Osteocyte (in vitro differentiated cells): ENCODE data around the gene SPINDOC. TPM values are rescaled to one million over a fixed set of nuclear protein-coding genes. Genes with fewer than 3 reads are reported as not detected.

Experiments
- DNase-seq: peaks from one replicate; pipeline ENCODE4 v3.0.0; 2021; ENCODE audit warnings: mixed read lengths; ENCODE audit not compliant: unreplicated experiment; ENCODE audit errors: extremely low spot score
- H3K27ac Mint-ChIP-seq: one replicate; pipeline ENCODE4 v1.8.0; 2021; ENCODE audit warnings: mild to moderate bottlenecking, mixed read lengths; ENCODE audit not compliant: unreplicated experiment
- H3K27me3 Mint-ChIP-seq: one replicate; pipeline ENCODE4 v1.8.0; 2021; ENCODE audit warnings: mixed read lengths; ENCODE audit not compliant: unreplicated experiment
- H3K36me3 Mint-ChIP-seq: one replicate; pipeline ENCODE4 v1.8.0; 2021; ENCODE audit warnings: mixed read lengths; ENCODE audit not compliant: unreplicated experiment
- H3K4me1 Mint-ChIP-seq: one replicate; pipeline ENCODE4 v1.8.0; 2021; ENCODE audit warnings: mixed read lengths; ENCODE audit not compliant: unreplicated experiment
- H3K4me3 Mint-ChIP-seq: one replicate; pipeline ENCODE4 v1.8.0; 2021; ENCODE audit warnings: mild to moderate bottlenecking, moderate library complexity, mixed read lengths; ENCODE audit not compliant: unreplicated experiment
- H3K9me3 Mint-ChIP-seq: one replicate; pipeline ENCODE4 v1.8.0; 2021; ENCODE audit warnings: mixed read lengths; ENCODE audit not compliant: unreplicated experiment
- CTCF ChIP-seq: fragments of 200-600 bp; sonication (generic); IDR thresholded peaks from 2 replicates; pipeline ENCODE4 v1.5.0; 2021; ENCODE audit warnings: antibody characterized with exemption, mild to moderate bottlenecking, moderate library complexity
- total RNA-seq: library from RNA; stranded (reverse); gene quantifications from 2 replicates; pipeline ENCODE4 v1.2.1, GENCODE V29; 2021

The SPINDOC gene
- total RNA-seq, 1 donor from 2014 or later: 33.5 TPM

DNA sequence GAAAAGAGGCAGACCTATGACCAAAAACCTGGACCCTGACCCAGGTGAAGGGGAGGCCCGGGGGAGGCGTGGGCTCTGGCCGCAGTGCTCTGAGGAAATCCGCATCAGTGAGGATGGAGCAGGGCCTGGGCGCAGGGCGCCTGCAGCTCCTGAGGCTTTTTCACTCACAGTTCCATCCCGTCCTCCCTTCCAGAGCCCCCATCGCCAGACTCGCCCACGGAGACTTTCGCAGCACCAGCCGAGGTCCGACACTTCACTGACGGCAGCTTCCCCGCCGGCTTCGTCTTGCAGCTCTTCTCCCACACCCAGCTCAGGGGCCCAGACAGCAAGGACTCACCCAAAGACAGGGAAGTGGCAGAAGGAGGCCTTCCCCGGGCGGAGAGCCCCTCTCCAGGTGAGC is 5.4 kb downstream of the SPINDOC start:
- Mint-ChIP-seq H3K36me3 (peaks cover 40% of the 10 kb centered on the region), H3K9me3 (no peaks in the 10 kb centered on the region), H3K4me1 (peaks cover 19% of the 10 kb centered on the region), H3K27ac (no peak overlapping the region), H3K27me3 (no peaks in the 10 kb centered on the region), H3K4me3 (no peak overlapping the region)
- DNase-seq: no peak
- TF ChIP-seq CTCF: no peak

DNA sequence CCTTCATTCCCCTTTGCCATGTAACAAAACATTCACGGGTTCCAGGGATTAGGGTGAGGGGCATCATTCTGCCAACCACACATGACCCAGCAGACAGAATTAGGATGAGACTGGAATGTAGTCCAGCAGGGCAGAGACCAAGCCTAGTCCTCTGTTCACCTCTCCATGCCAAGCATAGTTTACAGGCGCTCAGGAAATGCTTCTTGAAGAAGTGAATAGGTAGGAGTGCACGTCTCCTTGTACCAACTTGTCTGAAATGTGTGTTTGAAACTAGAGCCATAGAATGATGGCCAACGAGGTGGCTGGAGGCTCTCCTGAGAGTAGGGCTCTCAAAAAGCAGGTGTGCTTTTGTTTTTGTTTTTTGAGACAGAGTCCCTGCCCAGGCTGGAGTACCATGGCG is 8.2 kb downstream of the SPINDOC start:
- Mint-ChIP-seq H3K9me3 (no peaks in the 10 kb centered on the region), H3K4me1 (no peaks in the 10 kb centered on the region), H3K27ac (no peak overlapping the region), H3K36me3 (peaks cover 46% of the 10 kb centered on the region), H3K4me3 (no peak overlapping the region), H3K27me3 (no peaks in the 10 kb centered on the region)
- TF ChIP-seq CTCF: no peak
- DNase-seq: no peak

GRCh38 chr11:63826471-63827190 is 13.4 kb downstream of the SPINDOC start:
- H3K27me3 Mint-ChIP-seq: no peaks in the 10 kb centered on the region
- no peak overlapping the region for H3K27ac Mint-ChIP-seq
- H3K4me1 Mint-ChIP-seq: no peaks in the 10 kb centered on the region
- H3K4me3 Mint-ChIP-seq: no peak overlapping the region
- H3K9me3 Mint-ChIP-seq: no peaks in the 10 kb centered on the region
- peaks cover 29% of the 10 kb centered on the region for H3K36me3 Mint-ChIP-seq
- no peak for TF ChIP-seq CTCF
- DNase-seq: no peak

DNA sequence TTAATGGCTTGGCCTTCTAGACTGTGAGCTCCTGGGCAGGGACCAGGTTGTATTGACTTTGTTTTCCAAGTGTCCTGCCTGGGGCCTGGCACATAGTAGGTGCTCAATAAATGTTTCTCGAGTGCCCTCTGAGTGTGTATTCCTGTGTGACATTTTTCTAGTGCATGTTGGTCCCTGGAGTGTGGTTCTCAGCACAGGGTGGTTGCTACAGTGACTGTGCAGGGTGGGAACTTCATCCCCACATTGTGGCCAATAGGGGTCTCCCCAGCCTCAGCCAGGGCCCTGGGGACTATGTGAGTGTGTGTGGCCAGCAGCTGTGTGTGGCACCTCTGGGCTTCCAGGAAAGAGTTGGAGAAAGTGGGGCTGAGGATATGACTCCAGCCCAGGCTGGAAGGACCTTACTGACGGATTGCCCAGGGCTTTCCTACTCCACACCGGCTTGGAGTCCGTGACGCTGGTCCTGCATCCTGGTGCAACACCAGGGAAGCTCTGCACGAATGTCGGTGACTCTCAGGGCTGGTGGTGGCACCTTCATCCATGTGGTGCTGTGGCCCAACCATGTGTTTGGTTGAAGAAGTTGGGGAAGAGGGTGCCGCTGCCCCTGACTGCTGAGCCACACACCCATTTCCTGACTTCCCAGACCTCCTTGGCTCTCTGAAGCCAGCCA is 16.7 kb downstream of the SPINDOC start:
- TF ChIP-seq CTCF: peak; percentile 39
- Mint-ChIP-seq H3K27me3 (no peaks in the 10 kb centered on the region), H3K4me1 (no peaks in the 10 kb centered on the region), H3K4me3 (no peak overlapping the region), H3K27ac (peak overlapping the region; percentile 17), H3K9me3 (no peaks in the 10 kb centered on the region), H3K36me3 (peaks cover 9% of the 10 kb centered on the region)
- no peak for DNase-seq

GRCh38 chr11:63831326-63831725 is 18.1 kb downstream of the SPINDOC start:
- Mint-ChIP-seq H3K4me1 (no peaks in the 10 kb centered on the region), H3K9me3 (no peaks in the 10 kb centered on the region), H3K4me3 (no peak overlapping the region), H3K36me3 (peaks cover 3% of the 10 kb centered on the region), H3K27ac (no peak overlapping the region), H3K27me3 (no peaks in the 10 kb centered on the region)
- no peak for DNase-seq
- no peak for TF ChIP-seq CTCF
